HCT116 (cell line): ENCODE data around the gene GPR180. TPM values are rescaled to one million over a fixed set of nuclear protein-coding genes. Genes with fewer than 3 reads are reported as not detected.

Source experiments
- ATAC-seq: fragments of 200-7000 bp; cut with Tn5 transposase; 2 replicates; pipeline ENCODE4 v1.9.1; 2020; ENCODE audit warnings: mild to moderate bottlenecking, moderate library complexity
- BruUV-seq: library from RNA; stranded (reverse); fragments of 400-500 nt; replicated peaks from 2 replicates; lab custom pipeline; 2021; lab: Mats Ljungman, UMichigan
- CTCF ChIA-PET: fragments of 300-600 bp; sonication (Branson Sonifier 250); formaldehyde crosslinking; loops from one replicate; lab custom pipeline; 2021; ENCODE audit warnings: antibody characterized with exemption; lab: Charles Lee
- POLR2A ChIA-PET: fragments of 300-600, 350-600 bp; sonication (Branson Sonifier 250); formaldehyde crosslinking; loops from one replicate; lab custom pipeline; 2021; ENCODE audit warnings: antibody characterized with exemption; lab: Charles Lee
- RAD21 ChIA-PET, 2 experiments: fragments of 300-600 bp; sonication (Branson Sonifier 250); formaldehyde crosslinking; loops; one replicate each; lab custom pipeline; 2023; ENCODE audit warnings: low total read pairs in 2 of 2; ENCODE audit not compliant: uncharacterized antibody in 2 of 2, unreplicated experiment in 2 of 2, low non-redundant PET in 1 of 2; lab: Charles Lee
- DNase-seq: peaks from one replicate; pipeline ENCODE4 v3.0.0-alpha.2; 2010; ENCODE audit warnings: low read depth, low spot score
- H2AFZ ChIP-seq: fragments of 200-600 bp; shearing (Covaris generic), sonication (generic); 2 replicates; pipeline ENCODE4 v1.6.1; 2017; ENCODE audit warnings: low read depth, mixed run types, mixed read lengths, antibody characterized with exemption, low read length; ENCODE audit not compliant: poor library complexity, severe bottlenecking
- H3K27ac ChIP-seq: 2 replicates; pipeline ENCODE4 v1.5.1; 2012; ENCODE audit warnings: low read depth, low read length
- H3K27me3 ChIP-seq: fragments of 200-600 bp; sonication (generic); 2 replicates; pipeline ENCODE4 v1.6.1; 2016; ENCODE audit warnings: mixed run types, low read length, mixed read lengths; ENCODE audit not compliant: insufficient read depth
- H3K36me3 ChIP-seq, 2 experiments: fragments of 200-500 bp in 1 of 2; fragments of 200-600 bp in 1 of 2; sonication (Bioruptor generic) in 1 of 2; sonication (generic) in 1 of 2; 2 replicates each; pipeline versions ENCODE4 v1.5.1 to v1.6.1; 2014 to 2016; ENCODE audit warnings: low read length in 2 of 2, inconsistent platforms in 1 of 2, mixed read lengths in 1 of 2, mixed run types in 1 of 2; ENCODE audit not compliant: insufficient read depth in 2 of 2, control insufficient read depth in 1 of 2
- H3K4me1 ChIP-seq, 2 experiments: fragments of 200-600 bp in 1 of 2; sonication (generic) in 1 of 2; 2 replicates each; pipeline versions ENCODE4 v1.5.1 to v1.6.1; 2012 to 2017; ENCODE audit warnings: low read length in 2 of 2, inconsistent platforms in 1 of 2, mild to moderate bottlenecking in 1 of 2, mixed read lengths in 1 of 2, mixed run types in 1 of 2, moderate library complexity in 1 of 2; ENCODE audit not compliant: insufficient read depth in 2 of 2, control insufficient read depth in 1 of 2
- H3K4me2 ChIP-seq: fragments of 200-600 bp; sonication (generic); 2 replicates; pipeline ENCODE4 v1.6.1; 2017; ENCODE audit warnings: mixed run types, low read length, mixed read lengths
- H3K4me3 ChIP-seq, 2 experiments: fragments of 200-600 bp in 1 of 2; sonication (generic) in 1 of 2; replicated peaks in 1 of 2; 2 replicates each; pipeline ENCODE4 v1.5.1; 2011 to 2016; ENCODE audit warnings: low read length in 2 of 2, control low read depth in 1 of 2, low read depth in 1 of 2, mild to moderate bottlenecking in 1 of 2, mixed read lengths in 1 of 2, mixed run types in 1 of 2
- H3K79me2 ChIP-seq: fragments of 200-600 bp; sonication (generic); 2 replicates; pipeline ENCODE4 v1.6.1; 2017; ENCODE audit warnings: mild to moderate bottlenecking, mixed run types, low read length, moderate library complexity, mixed read lengths; ENCODE audit not compliant: insufficient read depth
- H3K9ac ChIP-seq: fragments of 200-600 bp; sonication (generic); 2 replicates; pipeline ENCODE4 v1.6.1; 2016; ENCODE audit warnings: low read length, mixed read lengths
- H3K9me2 ChIP-seq: fragments of 200-600 bp; sonication (generic), shearing (Covaris generic); 2 replicates; pipeline ENCODE4 v1.6.1; 2017; ENCODE audit warnings: mixed run types, mild to moderate bottlenecking, moderate library complexity; ENCODE audit not compliant: insufficient read depth
- H3K9me3 ChIP-seq, 2 experiments: fragments of 200-500 bp in 1 of 2; fragments of 200-600 bp in 1 of 2; sonication (Bioruptor generic) in 1 of 2; sonication (generic) in 1 of 2; 2 replicates each; pipeline ENCODE4 v1.6.1; 2014 to 2017; ENCODE audit warnings: low read length in 2 of 2, mixed read lengths in 2 of 2, inconsistent platforms in 1 of 2, low read depth in 1 of 2, mild to moderate bottlenecking in 1 of 2, mixed run types in 1 of 2, moderate library complexity in 1 of 2; ENCODE audit not compliant: control insufficient read depth in 1 of 2, insufficient read depth in 1 of 2
- H4K20me1 ChIP-seq: fragments of 200-600 bp; sonication (generic), shearing (Covaris generic); 2 replicates; pipeline ENCODE4 v1.6.1; 2017; ENCODE audit warnings: mixed run types, mild to moderate bottlenecking, moderate library complexity; ENCODE audit not compliant: insufficient read depth
- CBX3 ChIP-seq: IDR thresholded peaks from 2 replicates; pipeline ENCODE4 v1.6.1; 2012; ENCODE audit warnings: low read depth
- ELF1 ChIP-seq: IDR thresholded peaks from 2 replicates; pipeline ENCODE4 v1.6.1; 2012; ENCODE audit warnings: low read depth, borderline replicate concordance
- EZH2 ChIP-seq: fragments of 200-600 bp; sonication (generic); IDR thresholded peaks from 2 replicates; pipeline ENCODE4 v1.6.1; 2017; ENCODE audit warnings: antibody characterized with exemption, mixed run types
- FOSL1 ChIP-seq: IDR thresholded peaks from 2 replicates; pipeline ENCODE4 v1.6.1; 2012; ENCODE audit warnings: low read depth
- POLR2A ChIP-seq: IDR thresholded peaks from 2 replicates; pipeline ENCODE4 v1.7.0; 2011; ENCODE audit warnings: borderline replicate concordance; ENCODE audit not compliant: insufficient read depth, insufficient read length; ENCODE audit errors: extremely low read depth
- SRF ChIP-seq: IDR thresholded peaks from 2 replicates; pipeline ENCODE4 v1.6.1; 2012; ENCODE audit warnings: low read depth
- TCF7L2 ChIP-seq: IDR thresholded peaks from 2 replicates; pipeline ENCODE4 v1.7.0; 2011; ENCODE audit warnings: borderline replicate concordance, inconsistent platforms; ENCODE audit not compliant: insufficient read depth, insufficient read length; ENCODE audit errors: extremely low read depth
- YY1 ChIP-seq: IDR thresholded peaks from 2 replicates; pipeline ENCODE4 v1.6.1; 2011; ENCODE audit warnings: low read length, low read depth, moderate library complexity, mild to moderate bottlenecking; ENCODE audit not compliant: insufficient replicate concordance; ENCODE audit errors: extremely low read depth
- ZFX ChIP-seq: fragments of 450-650 bp; IDR thresholded peaks from 2 replicates; pipeline ENCODE4 v1.6.1; 2017
- intact Hi-C: fragments of 100-400 bp; cut with micrococcal nuclease; formaldehyde crosslinking; loops from 2 replicates; pipeline ENCODE4 v1.10.0; 2022
- total RNA-seq: library from RNA; stranded (reverse); gene quantifications from one replicate; pipeline ENCODE4 v1.2.1, GENCODE V29; 2021; ENCODE audit not compliant: unreplicated experiment
- TF ChIP-seq, protein P1 (sequence below): IDR thresholded peaks from 2 replicates; pipeline ENCODE4 v1.6.1; 2011; ENCODE audit warnings: mild to moderate bottlenecking, low read length, moderate library complexity; ENCODE audit not compliant: insufficient replicate concordance; ENCODE audit errors: extremely low read depth

GPR180 gene
- total RNA-seq, 1 experiment from 2014 or later = 6.4 TPM

DNA sequence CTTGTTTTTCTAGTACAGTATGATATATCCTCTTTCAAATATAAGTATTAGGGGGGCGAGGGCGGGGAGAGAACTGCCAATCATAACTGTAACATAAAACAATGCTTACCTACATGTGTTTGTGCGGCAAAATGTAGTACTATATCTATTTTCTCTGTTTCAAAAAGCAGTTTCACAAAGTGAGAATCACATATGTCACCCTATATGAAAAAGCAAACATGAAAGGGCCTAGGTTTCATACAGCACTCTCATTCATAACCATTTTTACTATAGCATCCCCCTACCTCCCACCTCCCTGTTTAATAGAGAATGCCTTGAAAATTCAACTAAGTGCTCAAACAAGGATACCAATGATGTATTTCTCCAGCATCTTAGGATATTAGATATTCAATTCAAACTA, 10.9 kb upstream of the GPR180 start:
- intact Hi-C loops = no loop called here
- TF ChIP-seq, protein P1, sequence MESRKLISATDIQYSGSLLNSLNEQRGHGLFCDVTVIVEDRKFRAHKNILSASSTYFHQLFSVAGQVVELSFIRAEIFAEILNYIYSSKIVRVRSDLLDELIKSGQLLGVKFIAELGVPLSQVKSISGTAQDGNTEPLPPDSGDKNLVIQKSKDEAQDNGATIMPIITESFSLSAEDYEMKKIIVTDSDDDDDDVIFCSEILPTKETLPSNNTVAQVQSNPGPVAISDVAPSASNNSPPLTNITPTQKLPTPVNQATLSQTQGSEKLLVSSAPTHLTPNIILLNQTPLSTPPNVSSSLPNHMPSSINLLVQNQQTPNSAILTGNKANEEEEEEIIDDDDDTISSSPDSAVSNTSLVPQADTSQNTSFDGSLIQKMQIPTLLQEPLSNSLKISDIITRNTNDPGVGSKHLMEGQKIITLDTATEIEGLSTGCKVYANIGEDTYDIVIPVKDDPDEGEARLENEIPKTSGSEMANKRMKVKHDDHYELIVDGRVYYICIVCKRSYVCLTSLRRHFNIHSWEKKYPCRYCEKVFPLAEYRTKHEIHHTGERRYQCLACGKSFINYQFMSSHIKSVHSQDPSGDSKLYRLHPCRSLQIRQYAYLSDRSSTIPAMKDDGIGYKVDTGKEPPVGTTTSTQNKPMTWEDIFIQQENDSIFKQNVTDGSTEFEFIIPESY = no peak
- TF ChIP-seq YY1 (no peak), ZFX (no peak), CBX3 (no peak), EZH2 (no peak), ELF1 (no peak), FOSL1 (no peak), SRF (no peak), TCF7L2 (no peak), POLR2A (no peak)
- H4K20me1 ChIP-seq = no peaks in the 10 kb centered on the region; the same call in 1 of the 2 replicates
- H3K4me2 ChIP-seq = no peak overlapping the region
- H3K27ac ChIP-seq = no peak overlapping the region
- ChIA-PET CTCF (no interaction called here), POLR2A (no interaction called here), RAD21 (no interaction called here)
- no peak overlapping the region for H3K4me3 ChIP-seq
- no peaks in the 10 kb centered on the region for H3K9me3 ChIP-seq
- DNase-seq (no peak), ATAC-seq (no peak)
- BruUV-seq = no TSS peak
- H3K36me3 ChIP-seq = peaks cover 23 to 26% of the 10 kb centered on the region in 2 experiments
- no peak overlapping the region for H2AFZ ChIP-seq
- H3K9me2 ChIP-seq = no peaks in the 10 kb centered on the region
- peaks cover 10 to 14% of the 10 kb centered on the region in 2 experiments for H3K4me1 ChIP-seq
- no peaks in the 10 kb centered on the region for H3K27me3 ChIP-seq
- H3K79me2 ChIP-seq = peaks cover 91% of the 10 kb centered on the region
- no peak overlapping the region for H3K9ac ChIP-seq
